Liver (tissue), 9 donors: Measurements from ENCODE around the gene SDK2. TPM values are rescaled to one million over a fixed set of nuclear protein-coding genes. Genes with fewer than 3 reads are reported as not detected.

Source experiments
- DNase-seq: peaks from one replicate; pipeline ENCODE4 v3.0.0-alpha.2; 2017; ENCODE audit warnings: low spot score
- H3K27ac ChIP-seq, 2 donors: one replicate each; pipeline ENCODE4 v1.7.0; 2013; ENCODE audit warnings: inconsistent platforms in 2 of 2, low read length in 2 of 2, control low read depth in 1 of 2, low read depth in 1 of 2, mild to moderate bottlenecking in 1 of 2
- H3K27me3 ChIP-seq, 4 donors: one replicate each; pipeline versions ENCODE4 v1.6.1 to v1.7.0; 2013; ENCODE audit warnings: low read length in 3 of 4, inconsistent platforms in 1 of 4, mild to moderate bottlenecking in 1 of 4, moderate library complexity in 1 of 4; ENCODE audit not compliant: control insufficient read depth in 4 of 4, insufficient read depth in 4 of 4
- H3K36me3 ChIP-seq, 4 donors: one replicate each; pipeline versions ENCODE4 v1.6.1 to v1.7.0; 2013; ENCODE audit warnings: low read length in 3 of 4, mild to moderate bottlenecking in 3 of 4, low read depth in 1 of 4, moderate library complexity in 1 of 4; ENCODE audit not compliant: control insufficient read depth in 4 of 4, insufficient read depth in 3 of 4
- H3K4me1 ChIP-seq, 4 donors: one replicate each; pipeline versions ENCODE4 v1.6.1 to v1.7.0; 2013; ENCODE audit warnings: low read length in 3 of 4, mild to moderate bottlenecking in 3 of 4, moderate library complexity in 1 of 4; ENCODE audit not compliant: control insufficient read depth in 4 of 4, insufficient read depth in 4 of 4
- H3K4me3 ChIP-seq, 3 donors: one replicate each; pipeline versions ENCODE4 v1.6.1 to v1.7.0; 2013; ENCODE audit warnings: low read length in 3 of 3, control low read depth in 1 of 3, low read depth in 1 of 3, mild to moderate bottlenecking in 1 of 3
- H3K9ac ChIP-seq, 2 donors: one replicate each; pipeline ENCODE4 v1.7.0; 2013; ENCODE audit warnings: low read length in 2 of 2, mild to moderate bottlenecking in 2 of 2, moderate library complexity in 2 of 2, control low read depth in 1 of 2, low read depth in 1 of 2
- H3K9me3 ChIP-seq, 4 donors: one replicate each; pipeline versions ENCODE4 v1.6.1 to v1.7.0; 2013; ENCODE audit warnings: low read length in 3 of 4; ENCODE audit not compliant: control insufficient read depth in 4 of 4
- ATF3 ChIP-seq: IDR thresholded peaks from 2 replicates; pipeline ENCODE4 v1.6.1; 2016; ENCODE audit warnings: antibody characterized with exemption
- CTCF ChIP-seq: fragments of 150-350 bp; IDR thresholded peaks from 2 replicates; pipeline ENCODE4 v1.5.1; 2017; ENCODE audit warnings: improper control_type of control experiment, low read depth, low read length; ENCODE audit not compliant: missing input control
- EGR1 ChIP-seq, 2 donors: IDR thresholded peaks; 2 replicates each; pipeline ENCODE4 v1.6.1; 2016 to 2018; ENCODE audit warnings: antibody characterized with exemption in 2 of 2, low read depth in 2 of 2
- FOXA2 ChIP-seq: IDR thresholded peaks from 2 replicates; pipeline ENCODE4 v1.6.1; 2016; ENCODE audit warnings: antibody characterized with exemption
- GABPA ChIP-seq, 2 donors: IDR thresholded peaks in 1 of 2; conservative IDR thresholded peaks in 1 of 2; 2 replicates each; pipeline ENCODE4 v1.6.1; 2016; ENCODE audit warnings: antibody characterized with exemption in 2 of 2, mild to moderate bottlenecking in 1 of 2, moderate library complexity in 1 of 2
- HNF4A ChIP-seq, 2 donors: conservative IDR thresholded peaks; 2 replicates each; pipeline ENCODE4 v1.6.1; 2016; ENCODE audit warnings: antibody characterized with exemption in 2 of 2, mild to moderate bottlenecking in 2 of 2
- HNF4G ChIP-seq: IDR thresholded peaks from 2 replicates; pipeline ENCODE4 v1.6.1; 2016; ENCODE audit warnings: antibody characterized with exemption
- JUND ChIP-seq, 2 donors: IDR thresholded peaks; 2 replicates each; pipeline ENCODE4 v1.6.1; 2016; ENCODE audit warnings: antibody characterized with exemption in 2 of 2
- NR2F2 ChIP-seq: IDR thresholded peaks from 2 replicates; pipeline ENCODE4 v1.6.1; 2016; ENCODE audit warnings: antibody characterized with exemption
- RAD21 ChIP-seq, 2 donors: IDR thresholded peaks; 2 replicates each; pipeline ENCODE4 v1.6.1; 2016; ENCODE audit warnings: antibody characterized with exemption in 2 of 2, mild to moderate bottlenecking in 2 of 2
- REST ChIP-seq: IDR thresholded peaks from 2 replicates; pipeline ENCODE4 v1.6.1; 2016; ENCODE audit warnings: antibody characterized with exemption, mild to moderate bottlenecking
- RXRA ChIP-seq, 2 donors: IDR thresholded peaks; 2 replicates each; pipeline ENCODE4 v1.6.1; 2017 to 2018; ENCODE audit warnings: antibody characterized with exemption in 2 of 2, mild to moderate bottlenecking in 1 of 2
- SP1 ChIP-seq: IDR thresholded peaks from 2 replicates; pipeline ENCODE4 v1.6.1; 2018; ENCODE audit warnings: antibody characterized with exemption, mild to moderate bottlenecking
- TAF1 ChIP-seq: conservative IDR thresholded peaks from 2 replicates; pipeline ENCODE4 v1.6.1; 2016; ENCODE audit warnings: antibody characterized with exemption, mild to moderate bottlenecking
- YY1 ChIP-seq: IDR thresholded peaks from 2 replicates; pipeline ENCODE4 v1.6.1; 2016; ENCODE audit warnings: antibody characterized with exemption, mild to moderate bottlenecking
- WGBS: extraction: QIAGEN DNeasy Blood & Tissue Kit; methylation state at CpG from one replicate; pipeline ENCODE4 v1.1.7; 2013; 5-methylcytosine and 5-hydroxymethylcytosine counted together
- polyA plus RNA-seq, 2 donors: library from polyadenylated mRNA; stranded (reverse) in 1 of 2; unstranded in 1 of 2; fragments of 200-250 nt in 1 of 2; fragments of >200 nt in 1 of 2; fragmentation: Nextera tagmentation in 1 of 2; extraction: Ambion mirVana in 1 of 2; gene quantifications; one replicate each; pipeline versions ENCODE4 v1.2.1 to v1.2.3, GENCODE V29; 2013 to 2015
- total RNA-seq, 2 donors: library from RNA; depleted of rRNA; stranded (reverse); fragments of >200 nt; gene quantifications; one replicate each; pipeline ENCODE4 v1.2.3, GENCODE V29; 2014
- donor health status: healthy.
- donor health status: healthy.
- donor health status: healthy.
- donor health status: healthy.
- donor health status: healthy.

Gene SDK2
- total and polyA plus RNA-seq, 4 donors: 0.05 to 0.42 (median 0.10) TPM

- DNase-seq: no peak
- Histone ChIP-seq H3K36me3 (no peaks in the 10 kb centered on the region), H3K4me3 (no peak overlapping the region), H3K9me3 (no peaks in the 10 kb centered on the region), H3K27ac (no peak overlapping the region), H3K4me1 (no peaks in the 10 kb centered on the region), H3K9ac (no peak overlapping the region), H3K27me3 (peaks cover 0 to 4% (median 2%) of the 10 kb centered on the region in 4 donors)
- WGBS: 75% methylated on average over 26 of the region's 26 CpGs
- TF ChIP-seq REST: no peak
- no peak for TF ChIP-seq RAD21 (IDR thresholded peaks at IDR 0.05)
- no peak for TF ChIP-seq EGR1 (IDR thresholded peaks at IDR 0.05; ENCODE audit: low read depth in 2 of 2)
- TF ChIP-seq GABPA (IDR thresholded peaks at IDR 0.05 in 1 of 2, conservative IDR thresholded peaks at IDR 0.05 in 1 of 2): no peak
- TF ChIP-seq CTCF: no peak
- TF ChIP-seq HNF4A (conservative IDR thresholded peaks at IDR 0.05): no peak
- no peak for TF ChIP-seq RXRA (IDR thresholded peaks at IDR 0.05)
- no peak for TF ChIP-seq SP1
- TF ChIP-seq TAF1: no peak
- TF ChIP-seq FOXA2: no peak
- TF ChIP-seq YY1: no peak
- no peak for TF ChIP-seq HNF4G
Observed at GRCh38 chr17:73571511-73572130, 72.6 kb downstream of the SDK2 start.

- Histone ChIP-seq H3K27me3 (peaks cover 0 to 4% (median 1%) of the 10 kb centered on the region in 4 donors), H3K4me1 (no peaks in the 10 kb centered on the region), H3K4me3 (no peak overlapping the region), H3K27ac (no peak overlapping the region), H3K36me3 (no peaks in the 10 kb centered on the region), H3K9me3 (no peaks in the 10 kb centered on the region), H3K9ac (no peak overlapping the region)
- WGBS: 66% methylated on average over 18 of the region's 18 CpGs
- DNase-seq: no peak
- no peak for TF ChIP-seq SP1
- no peak for TF ChIP-seq EGR1 (IDR thresholded peaks at IDR 0.05; ENCODE audit: low read depth in 2 of 2)
- TF ChIP-seq NR2F2: no peak
- TF ChIP-seq ATF3: no peak
- no peak for TF ChIP-seq HNF4A (conservative IDR thresholded peaks at IDR 0.05)
- TF ChIP-seq FOXA2: no peak
- TF ChIP-seq JUND (IDR thresholded peaks at IDR 0.05): no peak
- no peak for TF ChIP-seq YY1
Observed at GRCh38 chr17:73569762-73570319, 74.4 kb downstream of the SDK2 start.
